Loucy (cell line): ENCODE results near the gene TM9SF4.

Source experiments
- H2AFZ ChIP-seq: fragments of 200-600 bp; sonication (generic); 2 replicates; pipeline ENCODE4 v1.6.0; 2016; ENCODE audit warnings: antibody characterized with exemption, mild to moderate bottlenecking, low read length, moderate library complexity
- H3F3A ChIP-seq: fragments of 200-600 bp; 2 replicates; pipeline ENCODE4 v1.6.0; 2016; ENCODE audit warnings: antibody characterized with exemption, low read depth, mild to moderate bottlenecking
- H3K27me3 ChIP-seq: fragments of 200-600 bp; sonication (generic); 2 replicates; pipeline ENCODE4 v1.6.1; 2014; ENCODE audit warnings: low read length, mild to moderate bottlenecking; ENCODE audit not compliant: insufficient read depth, poor library complexity, severe bottlenecking
- H3K36me3 ChIP-seq: fragments of 200-600 bp; sonication (generic); 2 replicates; pipeline ENCODE4 v1.6.1; 2016; ENCODE audit warnings: low read length; ENCODE audit not compliant: insufficient read depth
- H3K4me1 ChIP-seq: fragments of 200-600 bp; sonication (generic); 2 replicates; pipeline ENCODE4 v1.5.1; 2014; ENCODE audit warnings: low read length, mild to moderate bottlenecking; ENCODE audit not compliant: insufficient read depth, poor library complexity, severe bottlenecking
- H3K4me2 ChIP-seq: fragments of 200-600 bp; sonication (generic); 2 replicates; pipeline ENCODE4 v1.6.0; 2014; ENCODE audit warnings: antibody characterized with exemption, low read length, low read depth, mild to moderate bottlenecking; ENCODE audit not compliant: poor library complexity, severe bottlenecking
- H3K4me3 ChIP-seq: fragments of 200-600 bp; sonication (generic); 2 replicates; pipeline ENCODE4 v1.5.1; 2014; ENCODE audit warnings: low read length, mild to moderate bottlenecking, mixed read lengths; ENCODE audit not compliant: poor library complexity, severe bottlenecking
- H3K79me2 ChIP-seq: fragments of 200-600 bp; sonication (generic); 2 replicates; pipeline ENCODE4 v1.6.1; 2014; ENCODE audit warnings: low read length; ENCODE audit not compliant: insufficient read depth
- H3K9ac ChIP-seq: fragments of 200-600 bp; sonication (generic); 2 replicates; pipeline ENCODE4 v1.6.0; 2014; ENCODE audit warnings: mild to moderate bottlenecking, low read depth, low read length, moderate library complexity; ENCODE audit not compliant: poor library complexity, severe bottlenecking
- H3K9me2 ChIP-seq: fragments of 200-600 bp; sonication (generic); replicated peaks from 2 replicates; pipeline ENCODE4 v1.6.1; 2016; ENCODE audit warnings: low read depth, low read length, mixed read lengths
- H3K9me3 ChIP-seq: fragments of 200-600 bp; sonication (generic); 2 replicates; pipeline ENCODE4 v1.6.1; 2014; ENCODE audit warnings: mild to moderate bottlenecking, antibody characterized with exemption, low read length, low read depth; ENCODE audit not compliant: insufficient read depth
- H4K20me1 ChIP-seq: fragments of 200-600 bp; sonication (generic); 2 replicates; pipeline ENCODE4 v1.6.0; 2014; ENCODE audit warnings: antibody characterized with exemption, low read length, mild to moderate bottlenecking; ENCODE audit not compliant: insufficient read depth, poor library complexity, severe bottlenecking
- EZH2phosphoT487 ChIP-seq: fragments of 200-600 bp; IDR thresholded peaks from 2 replicates; pipeline ENCODE4 v1.6.1; 2018; ENCODE audit warnings: antibody characterized with exemption, mild to moderate bottlenecking, moderate library complexity, borderline replicate concordance
- TF ChIP-seq, protein P1 (sequence below): fragments of 200-600 bp; sonication (generic); conservative IDR thresholded peaks from 2 replicates; pipeline ENCODE4 v1.5.1; 2014; ENCODE audit warnings: mild to moderate bottlenecking, antibody characterized with exemption, low read length

Gene TM9SF4

DNA sequence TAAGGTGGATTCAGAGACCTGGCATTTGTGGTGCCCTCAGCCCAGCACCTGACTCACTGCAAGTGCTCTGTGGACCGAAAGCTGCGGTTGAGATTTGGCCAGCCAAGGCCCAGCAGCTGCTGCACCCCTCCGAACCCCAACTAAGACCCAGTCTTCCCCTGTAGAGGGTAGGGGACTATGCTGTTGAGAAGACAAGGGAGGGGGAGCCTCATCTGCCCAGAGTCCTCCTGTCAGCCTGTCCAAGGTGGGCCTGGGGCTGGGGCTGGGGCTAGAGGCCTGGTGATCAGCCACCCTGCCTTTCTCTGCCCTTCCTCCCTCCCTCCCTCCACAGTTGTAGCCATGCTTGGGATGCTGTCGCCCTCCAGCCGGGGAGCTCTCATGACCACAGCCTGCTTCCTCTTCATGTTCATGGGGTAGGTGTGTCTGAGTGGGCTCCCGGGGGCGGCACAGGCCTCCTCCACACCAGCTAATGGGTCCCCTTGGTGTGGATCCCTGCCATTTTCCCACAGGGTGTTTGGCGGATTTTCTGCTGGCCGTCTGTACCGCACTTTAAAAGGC is 40.9 kb downstream of the TM9SF4 start:
- Histone ChIP-seq H4K20me1 (no peaks in the 10 kb centered on the region), H3K9ac (no peak overlapping the region), H3K4me1 (peaks cover 3% of the 10 kb centered on the region), H3K79me2 (no peaks in the 10 kb centered on the region), H3K4me3 (no peak overlapping the region), H2AFZ (no peak overlapping the region), H3F3A (no peaks in the 10 kb centered on the region), H3K9me2 (no peaks in the 10 kb centered on the region), H3K9me3 (no peaks in the 10 kb centered on the region), H3K36me3 (peaks cover 67% of the 10 kb centered on the region; the same call in 1 of the 2 replicates), H3K27me3 (no peaks in the 10 kb centered on the region), H3K4me2 (no peak overlapping the region)
- TF ChIP-seq EZH2phosphoT487: no peak
- TF ChIP-seq, protein P1, sequence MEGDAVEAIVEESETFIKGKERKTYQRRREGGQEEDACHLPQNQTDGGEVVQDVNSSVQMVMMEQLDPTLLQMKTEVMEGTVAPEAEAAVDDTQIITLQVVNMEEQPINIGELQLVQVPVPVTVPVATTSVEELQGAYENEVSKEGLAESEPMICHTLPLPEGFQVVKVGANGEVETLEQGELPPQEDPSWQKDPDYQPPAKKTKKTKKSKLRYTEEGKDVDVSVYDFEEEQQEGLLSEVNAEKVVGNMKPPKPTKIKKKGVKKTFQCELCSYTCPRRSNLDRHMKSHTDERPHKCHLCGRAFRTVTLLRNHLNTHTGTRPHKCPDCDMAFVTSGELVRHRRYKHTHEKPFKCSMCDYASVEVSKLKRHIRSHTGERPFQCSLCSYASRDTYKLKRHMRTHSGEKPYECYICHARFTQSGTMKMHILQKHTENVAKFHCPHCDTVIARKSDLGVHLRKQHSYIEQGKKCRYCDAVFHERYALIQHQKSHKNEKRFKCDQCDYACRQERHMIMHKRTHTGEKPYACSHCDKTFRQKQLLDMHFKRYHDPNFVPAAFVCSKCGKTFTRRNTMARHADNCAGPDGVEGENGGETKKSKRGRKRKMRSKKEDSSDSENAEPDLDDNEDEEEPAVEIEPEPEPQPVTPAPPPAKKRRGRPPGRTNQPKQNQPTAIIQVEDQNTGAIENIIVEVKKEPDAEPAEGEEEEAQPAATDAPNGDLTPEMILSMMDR: no peak

DNA sequence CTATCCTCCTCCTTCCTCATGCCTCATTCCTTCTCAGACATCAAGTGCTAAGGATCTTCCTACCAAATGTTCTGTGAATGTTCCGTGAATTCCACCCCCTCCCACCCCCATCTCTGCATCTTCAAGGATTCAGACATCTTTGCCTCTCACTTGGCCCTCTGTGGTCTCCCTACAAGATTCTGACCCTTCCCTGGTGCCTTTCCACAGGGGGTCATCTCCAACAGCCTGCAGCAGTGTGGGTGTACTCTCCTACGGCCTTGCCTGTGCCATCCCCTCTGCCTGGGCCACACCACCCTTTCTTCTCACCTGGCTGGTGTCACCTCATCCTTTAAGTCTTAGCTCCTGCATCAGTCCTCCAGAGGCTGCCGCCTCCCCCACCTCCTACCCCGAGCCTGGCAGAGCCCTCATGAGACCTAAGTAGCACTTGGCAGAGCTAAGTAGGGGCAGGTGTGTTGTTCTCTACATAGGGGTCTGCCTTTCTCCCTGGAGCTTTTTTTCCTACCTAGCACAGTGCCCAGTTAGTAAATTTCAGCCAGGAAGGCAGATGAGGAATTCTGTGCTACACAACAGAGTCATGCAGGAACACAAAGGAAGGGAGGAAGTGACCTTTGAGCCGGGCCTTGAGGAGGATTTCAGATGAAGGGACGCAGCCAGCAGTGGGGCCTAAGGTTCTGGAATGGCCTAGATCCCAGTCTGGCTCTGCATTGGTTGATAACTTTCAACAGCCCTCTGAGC is 43.1 kb downstream of the TM9SF4 start:
- Histone ChIP-seq H3K79me2 (no peaks in the 10 kb centered on the region), H3K9ac (no peak overlapping the region), H2AFZ (no peak overlapping the region), H3K9me2 (no peaks in the 10 kb centered on the region), H3K9me3 (no peaks in the 10 kb centered on the region), H3K36me3 (peaks cover 49% of the 10 kb centered on the region; the same call in 1 of the 2 replicates), H3K4me1 (peaks cover 3% of the 10 kb centered on the region), H3K4me2 (no peak overlapping the region), H4K20me1 (no peaks in the 10 kb centered on the region), H3F3A (no peaks in the 10 kb centered on the region), H3K4me3 (no peak overlapping the region), H3K27me3 (no peaks in the 10 kb centered on the region)
- TF ChIP-seq, protein P1: no peak
- no peak for TF ChIP-seq EZH2phosphoT487

DNA sequence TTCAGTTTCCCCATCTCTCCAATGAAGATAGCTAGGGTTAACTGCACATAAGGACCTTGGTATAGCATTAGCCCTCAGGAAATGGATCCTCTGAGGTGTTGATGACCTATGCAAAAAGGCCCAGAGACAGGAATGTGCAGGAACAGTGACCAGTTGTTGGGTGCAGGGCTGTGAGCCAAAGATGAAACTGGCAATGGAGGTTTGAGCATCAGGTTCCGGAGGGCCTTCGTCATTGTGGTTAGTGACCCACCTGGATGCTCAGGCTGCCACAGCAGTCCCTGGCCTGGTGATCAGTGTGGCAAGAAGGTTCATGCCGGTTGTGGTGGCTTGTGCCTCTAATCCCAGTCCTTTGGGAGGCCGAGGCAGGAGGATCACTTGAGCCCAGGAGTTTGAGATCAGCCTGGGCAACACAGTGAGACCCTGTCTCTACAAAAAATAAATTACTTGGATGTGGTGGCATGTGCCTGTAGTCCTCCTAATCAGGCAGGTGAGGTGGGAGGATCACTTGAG is 43.7 kb downstream of the TM9SF4 start:
- peaks cover 3% of the 10 kb centered on the region for H3K4me1 ChIP-seq
- no peaks in the 10 kb centered on the region for H4K20me1 ChIP-seq
- H3F3A ChIP-seq: no peaks in the 10 kb centered on the region
- H3K9me2 ChIP-seq: no peaks in the 10 kb centered on the region
- no peaks in the 10 kb centered on the region for H3K9me3 ChIP-seq
- TF ChIP-seq EZH2phosphoT487: no peak
- TF ChIP-seq, protein P1: no peak
- peaks cover 51% of the 10 kb centered on the region; the same call in 1 of the 2 replicates for H3K36me3 ChIP-seq
- no peaks in the 10 kb centered on the region for H3K27me3 ChIP-seq
- H3K4me3 ChIP-seq: no peak overlapping the region
- no peak overlapping the region for H3K9ac ChIP-seq
- H3K4me2 ChIP-seq: no peak overlapping the region
- H2AFZ ChIP-seq: no peak overlapping the region
- H3K79me2 ChIP-seq: no peaks in the 10 kb centered on the region
